GM10248 (cell line): Measurements from ENCODE around the gene KIF26B.

Experiments
- CTCF ChIA-PET: fragments of 300-600 bp; sonication (Branson Sonifier 250); formaldehyde crosslinking; extraction: SDS; loops from one replicate; lab custom pipeline; 2021; ENCODE audit warnings: antibody characterized with exemption; lab: Yijun Ruan, JAX
- POLR2A ChIA-PET: fragments of 350-650 bp; sonication (Branson Sonifier 250); formaldehyde crosslinking; extraction: SDS; loops from one replicate; lab custom pipeline; 2020; ENCODE audit warnings: antibody characterized with exemption; lab: Yijun Ruan, JAX
- DNase-seq: peaks from one replicate; pipeline ENCODE4 v3.0.0; 2012; ENCODE audit errors: extremely low spot score
- CTCF ChIP-seq: IDR thresholded peaks from 2 replicates; pipeline ENCODE4 v1.5.1; 2012; ENCODE audit warnings: mild to moderate bottlenecking, low read depth; ENCODE audit errors: extremely low read depth, missing control alignments, control extremely low read depth

Gene KIF26B

GRCh38 chr1:245475961-245476516 lies 321.3 kb downstream of the KIF26B start:
- DNase-seq = no peak
- POLR2A ChIA-PET = no interaction called here
- no peak for TF ChIP-seq CTCF
- CTCF ChIA-PET = no interaction called here

- POLR2A ChIA-PET = no interaction called here
- no peak for DNase-seq
Observed at GRCh38 chr1:245477941-245478340, 323.2 kb downstream of the KIF26B start.

GRCh38 chr1:245480393-245481120 lies 325.8 kb downstream of the KIF26B start:
- no peak for TF ChIP-seq CTCF
- DNase-seq = no peak
- ChIA-PET CTCF (no interaction called here), POLR2A (no interaction called here)

More at GRCh38 chr1:245477941-245478340, 323.2 kb downstream of the KIF26B start:
- no peak for TF ChIP-seq CTCF
- CTCF ChIA-PET = no interaction called here

GRCh38 chr1:245481261-245481660 lies 326.5 kb downstream of the KIF26B start:
- DNase-seq = no peak
- ChIA-PET CTCF (no interaction called here), POLR2A (no interaction called here)
- TF ChIP-seq CTCF = no peak

GRCh38 chr1:245483247-245483646 lies 328.5 kb downstream of the KIF26B start:
- ChIA-PET CTCF (interaction anchor here (0.8 to 1.7 kb wide), 4 partner anchors 9 to 20 kb away, joined by 3 to 4 read pairs (median 4); no protein-coding TSS in a partner anchor), POLR2A (no interaction called here)
- no peak for DNase-seq
- TF ChIP-seq CTCF = no peak

GRCh38 chr1:245484176-245484575 lies 329.4 kb downstream of the KIF26B start:
- ChIA-PET POLR2A (no interaction called here), CTCF (interaction anchor here (1.3 to 1.7 kb wide), 2 partner anchors 8 to 16 kb away, joined by 3 to 4 read pairs; no protein-coding TSS in a partner anchor)
- no peak for TF ChIP-seq CTCF
- no peak for DNase-seq
